ENCODE results near the gene DOCK8. TPM values are rescaled to one million over a fixed set of nuclear protein-coding genes. Genes with fewer than 3 reads are reported as not detected.

Gene DOCK8
- total RNA-seq, 1 experiment from 2014 or later = 1.4 TPM

DNA sequence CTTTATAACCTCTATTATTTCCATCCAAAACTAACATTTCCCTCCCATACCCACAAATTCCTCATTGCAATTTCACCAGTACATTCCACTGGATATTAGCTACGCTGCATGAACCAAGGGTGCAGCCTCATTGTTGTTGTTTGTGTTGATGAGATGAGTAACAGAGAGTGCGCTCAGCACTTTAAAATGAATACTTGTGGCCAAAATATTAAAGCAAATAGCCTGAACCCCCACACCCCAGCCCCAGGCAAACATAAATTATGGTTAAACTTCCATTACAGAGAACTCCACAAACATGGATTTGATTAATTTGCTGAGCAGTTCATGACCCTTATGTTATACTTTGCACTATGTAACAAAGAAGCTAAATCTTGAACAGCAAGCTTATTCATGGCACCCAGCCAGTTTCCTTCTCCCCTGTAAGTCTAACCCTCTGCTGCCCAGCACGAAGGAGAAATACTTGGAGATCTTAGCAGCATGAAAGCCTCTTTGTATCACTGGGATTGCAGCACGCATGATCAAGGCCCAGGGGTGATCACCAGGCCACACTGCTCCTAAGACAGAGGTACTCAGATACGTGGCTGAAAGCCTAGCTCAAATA is 205.0 kb downstream of the DOCK8 start:
- no peaks in the 10 kb centered on the region for H3K4me1 Mint-ChIP-seq
- Histone ChIP-seq H3K56ac (ENCODE audit: insufficient read length, low read depth, low read length) (no peak overlapping the region), H2BK5ac (ENCODE audit: insufficient read length, low read length) (no peak overlapping the region), H3K18ac (ENCODE audit: insufficient read length, low read depth, low read length) (no peak overlapping the region), H4K20me1 (ENCODE audit: control insufficient read depth, insufficient read depth, insufficient read length) (no peaks in the 10 kb centered on the region), H2BK20ac (ENCODE audit: low read depth, low read length, poor library complexity, severe bottlenecking) (no peak overlapping the region), H3K27ac (ENCODE audit: insufficient read length, low read depth, low read length) (no peak overlapping the region), H3K4ac (ENCODE audit: low read depth, low read length) (no peak overlapping the region), H2AK5ac (ENCODE audit: insufficient read length, low read length) (no peak overlapping the region), H3K9me3 (ENCODE audit: control insufficient read depth, low read depth, low read length) (no peaks in the 10 kb centered on the region), H3K14ac (ENCODE audit: insufficient read depth, low read length) (no peak overlapping the region), H4K8ac (replicated peaks; ENCODE audit: insufficient read length, low read depth, low read length) (no peak overlapping the region), H3K4me2 (ENCODE audit: insufficient read depth, insufficient read length, low read length) (no peak overlapping the region), H3K79me2 (ENCODE audit: insufficient read depth, low read length) (no peaks in the 10 kb centered on the region), H3K23ac (ENCODE audit: insufficient read length, low read depth, low read length) (no peak overlapping the region), H3K79me1 (ENCODE audit: insufficient read depth, low read depth, low read length, poor library complexity, severe bottlenecking) (no peaks in the 10 kb centered on the region), H3K4me1 (ENCODE audit: insufficient read depth, low read length) (no peaks in the 10 kb centered on the region), H3T11ph (ENCODE audit: low read length) (no peak overlapping the region), H2BK120ac (ENCODE audit: low read depth, low read length, poor library complexity, severe bottlenecking) (no peak overlapping the region), H2BK12ac (ENCODE audit: insufficient read length, low read depth, low read length) (no peak overlapping the region), H2BK15ac (ENCODE audit: low read depth, low read length) (no peak overlapping the region), H3K9ac (ENCODE audit: extremely low read depth, insufficient read length, low read length) (no peak overlapping the region), H3K27me3 (ENCODE audit: insufficient read depth, low read length) (no peaks in the 10 kb centered on the region), H4K5ac (ENCODE audit: insufficient read length, low read depth, low read length) (no peak overlapping the region), H2AFZ (ENCODE audit: low read length) (no peak overlapping the region), H3K23me2 (ENCODE audit: insufficient read length, low read depth, low read length, poor library complexity, severe bottlenecking) (no peaks in the 10 kb centered on the region), H4K91ac (ENCODE audit: insufficient read length, low read depth, low read length) (no peak overlapping the region)
- H3K9me3 Mint-ChIP-seq = no peaks in the 10 kb centered on the region
- no peak overlapping the region for H3K27ac Mint-ChIP-seq
- no peak for DNase-seq
- no peaks in the 10 kb centered on the region; the same call in none of the 2 replicates for H3K27me3 Mint-ChIP-seq (ENCODE audit: low read depth)
- no peaks in the 10 kb centered on the region for H3K36me3 Mint-ChIP-seq (ENCODE audit: insufficient read depth in 1 of 3, low read depth in 3 of 3)
- WGBS (ENCODE audit: extremely low coverage, insufficient read length, low lambda C conversion rate) = no CpG with 5 or more reads among the region's 5 CpGs
- TF ChIP-seq, protein P1, sequence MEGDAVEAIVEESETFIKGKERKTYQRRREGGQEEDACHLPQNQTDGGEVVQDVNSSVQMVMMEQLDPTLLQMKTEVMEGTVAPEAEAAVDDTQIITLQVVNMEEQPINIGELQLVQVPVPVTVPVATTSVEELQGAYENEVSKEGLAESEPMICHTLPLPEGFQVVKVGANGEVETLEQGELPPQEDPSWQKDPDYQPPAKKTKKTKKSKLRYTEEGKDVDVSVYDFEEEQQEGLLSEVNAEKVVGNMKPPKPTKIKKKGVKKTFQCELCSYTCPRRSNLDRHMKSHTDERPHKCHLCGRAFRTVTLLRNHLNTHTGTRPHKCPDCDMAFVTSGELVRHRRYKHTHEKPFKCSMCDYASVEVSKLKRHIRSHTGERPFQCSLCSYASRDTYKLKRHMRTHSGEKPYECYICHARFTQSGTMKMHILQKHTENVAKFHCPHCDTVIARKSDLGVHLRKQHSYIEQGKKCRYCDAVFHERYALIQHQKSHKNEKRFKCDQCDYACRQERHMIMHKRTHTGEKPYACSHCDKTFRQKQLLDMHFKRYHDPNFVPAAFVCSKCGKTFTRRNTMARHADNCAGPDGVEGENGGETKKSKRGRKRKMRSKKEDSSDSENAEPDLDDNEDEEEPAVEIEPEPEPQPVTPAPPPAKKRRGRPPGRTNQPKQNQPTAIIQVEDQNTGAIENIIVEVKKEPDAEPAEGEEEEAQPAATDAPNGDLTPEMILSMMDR (conservative IDR thresholded peaks at IDR 0.05) = no peak
- no peak overlapping the region for H3K4me3 Mint-ChIP-seq
